ENCODE data around the gene CD2BP2.

GRCh38 chr16:30370456-30371247 lies 15.5 kb upstream of the CD2BP2 start, which contains the start of gene TBC1D10B:
- TF ChIP-seq EZH2 (IDR thresholded peaks at IDR 0.05; ENCODE audit: low read length, unreplicated experiment), result no peak
- TF ChIP-seq, protein P1, sequence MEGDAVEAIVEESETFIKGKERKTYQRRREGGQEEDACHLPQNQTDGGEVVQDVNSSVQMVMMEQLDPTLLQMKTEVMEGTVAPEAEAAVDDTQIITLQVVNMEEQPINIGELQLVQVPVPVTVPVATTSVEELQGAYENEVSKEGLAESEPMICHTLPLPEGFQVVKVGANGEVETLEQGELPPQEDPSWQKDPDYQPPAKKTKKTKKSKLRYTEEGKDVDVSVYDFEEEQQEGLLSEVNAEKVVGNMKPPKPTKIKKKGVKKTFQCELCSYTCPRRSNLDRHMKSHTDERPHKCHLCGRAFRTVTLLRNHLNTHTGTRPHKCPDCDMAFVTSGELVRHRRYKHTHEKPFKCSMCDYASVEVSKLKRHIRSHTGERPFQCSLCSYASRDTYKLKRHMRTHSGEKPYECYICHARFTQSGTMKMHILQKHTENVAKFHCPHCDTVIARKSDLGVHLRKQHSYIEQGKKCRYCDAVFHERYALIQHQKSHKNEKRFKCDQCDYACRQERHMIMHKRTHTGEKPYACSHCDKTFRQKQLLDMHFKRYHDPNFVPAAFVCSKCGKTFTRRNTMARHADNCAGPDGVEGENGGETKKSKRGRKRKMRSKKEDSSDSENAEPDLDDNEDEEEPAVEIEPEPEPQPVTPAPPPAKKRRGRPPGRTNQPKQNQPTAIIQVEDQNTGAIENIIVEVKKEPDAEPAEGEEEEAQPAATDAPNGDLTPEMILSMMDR (conservative IDR thresholded peaks at IDR 0.05; ENCODE audit: low read depth, low read length), result no peak; the same call in 1 of the 2 replicates

Data from PC-3 (cell line).